GM18526 (cell line): ENCODE measurements around the gene FAM83D.

Experiments used
- POLR2A ChIP-seq: IDR thresholded peaks from 3 replicates; pipeline ENCODE4 v1.6.1; 2011; ENCODE audit not compliant: insufficient read length; ENCODE audit errors: extremely low read depth

FAM83D gene

GRCh38 chr20:38926142-38926933 lies at the start of gene FAM83D:
FAM83D (plus strand) TSS chr20:38926417; CDS start chr20:38926443, 26 bp downstream.
- TF ChIP-seq POLR2A = peak; percentile 95

- TF ChIP-seq POLR2A = no peak
Measured at GRCh38 chr20:38877483-38877882, 48.7 kb upstream of the FAM83D start.

GRCh38 chr20:38878866-38879265 lies 47.4 kb upstream of the FAM83D start:
- no peak for TF ChIP-seq POLR2A

- no peak for TF ChIP-seq POLR2A
Measured at GRCh38 chr20:38880952-38881735, 45.1 kb upstream of the FAM83D start.

GRCh38 chr20:38881806-38882440 lies 44.3 kb upstream of the FAM83D start:
- no peak for TF ChIP-seq POLR2A

GRCh38 chr20:38882600-38882999 lies 43.6 kb upstream of the FAM83D start:
- no peak for TF ChIP-seq POLR2A

- no peak for TF ChIP-seq POLR2A
Measured at GRCh38 chr20:38883081-38883980, 42.9 kb upstream of the FAM83D start.

- no peak for TF ChIP-seq POLR2A
Measured at GRCh38 chr20:38883981-38884733, 42.1 kb upstream of the FAM83D start.

- TF ChIP-seq POLR2A = no peak
Measured at GRCh38 chr20:38885357-38885756, 40.9 kb upstream of the FAM83D start.

- no peak for TF ChIP-seq POLR2A
Measured at GRCh38 chr20:38888059-38888831, 38.0 kb upstream of the FAM83D start.

- TF ChIP-seq POLR2A = no peak
Measured at GRCh38 chr20:38889050-38889449, 37.2 kb upstream of the FAM83D start.

GRCh38 chr20:38889792-38890496 lies 36.3 kb upstream of the FAM83D start:
- no peak for TF ChIP-seq POLR2A

- TF ChIP-seq POLR2A = no peak
Measured at GRCh38 chr20:38890497-38890818, 35.8 kb upstream of the FAM83D start.
